ENCODE results near the gene LCA5L. TPM values are rescaled to one million over a fixed set of nuclear protein-coding genes. Genes with fewer than 3 reads are reported as not detected.

LCA5L gene
- total RNA-seq, 1 donor from 2014 or later = not detected

- Mint-ChIP-seq H3K27me3 (ENCODE audit: insufficient read depth) (peaks cover 4% of the 10 kb centered on the region), H3K9me3 (peaks cover 3% of the 10 kb centered on the region), H3K36me3 (ENCODE audit: low read depth) (no peaks in the 10 kb centered on the region), H3K4me3 (no peak overlapping the region), H3K4me1 (ENCODE audit: low read depth) (no peaks in the 10 kb centered on the region), H3K27ac (no peak overlapping the region)
- intact Hi-C loops (cut with micrococcal nuclease) = no loop called here
- DNase-seq (ENCODE audit: low spot score) = no peak
These were observed 22.2 kb upstream of the LCA5L start for GRCh38 chr21:39467746-39468145.

GRCh38 chr21:39466584-39466983 lies 21.0 kb upstream of the LCA5L start:
- no peak overlapping the region for H3K27ac Mint-ChIP-seq
- no peak overlapping the region for H3K4me3 Mint-ChIP-seq
- H3K9me3 Mint-ChIP-seq = peaks cover 3% of the 10 kb centered on the region
- H3K36me3 Mint-ChIP-seq (ENCODE audit: low read depth) = no peaks in the 10 kb centered on the region
- intact Hi-C loops (cut with micrococcal nuclease) = no loop called here
- no peak for DNase-seq (ENCODE audit: low spot score)
- peaks cover 4% of the 10 kb centered on the region for H3K27me3 Mint-ChIP-seq (ENCODE audit: insufficient read depth)
- no peaks in the 10 kb centered on the region for H3K4me1 Mint-ChIP-seq (ENCODE audit: low read depth)

GRCh38 chr21:39463308-39463707 lies 17.7 kb upstream of the LCA5L start:
- H3K4me3 Mint-ChIP-seq = no peak overlapping the region

GRCh38 chr21:39461419-39461818 lies 15.8 kb upstream of the LCA5L start:
- no peak overlapping the region for H3K4me3 Mint-ChIP-seq
- H3K4me1 Mint-ChIP-seq (ENCODE audit: low read depth) = no peaks in the 10 kb centered on the region
- H3K36me3 Mint-ChIP-seq (ENCODE audit: low read depth) = no peaks in the 10 kb centered on the region
- peaks cover 3% of the 10 kb centered on the region for H3K27me3 Mint-ChIP-seq (ENCODE audit: insufficient read depth)
- intact Hi-C loops (cut with micrococcal nuclease) = no loop called here
- DNase-seq (ENCODE audit: low spot score) = no peak
- H3K27ac Mint-ChIP-seq = no peak overlapping the region
- peaks cover 2% of the 10 kb centered on the region for H3K9me3 Mint-ChIP-seq

More at GRCh38 chr21:39463308-39463707, 17.7 kb upstream of the LCA5L start:
- no peaks in the 10 kb centered on the region for H3K27me3 Mint-ChIP-seq (ENCODE audit: insufficient read depth)
- DNase-seq (ENCODE audit: low spot score) = no peak
- H3K27ac Mint-ChIP-seq = no peak overlapping the region
- no peaks in the 10 kb centered on the region for H3K4me1 Mint-ChIP-seq (ENCODE audit: low read depth)
- intact Hi-C loops (cut with micrococcal nuclease) = no loop called here
- peaks cover 3% of the 10 kb centered on the region for H3K9me3 Mint-ChIP-seq
- H3K36me3 Mint-ChIP-seq (ENCODE audit: low read depth) = no peaks in the 10 kb centered on the region

GRCh38 chr21:39456665-39457064 lies 11.1 kb upstream of the LCA5L start:
- no peaks in the 10 kb centered on the region for H3K9me3 Mint-ChIP-seq
- H3K4me3 Mint-ChIP-seq = no peak overlapping the region
- H3K27ac Mint-ChIP-seq = no peak overlapping the region
- DNase-seq (ENCODE audit: low spot score) = no peak
- H3K27me3 Mint-ChIP-seq (ENCODE audit: insufficient read depth) = peaks cover 5% of the 10 kb centered on the region
- intact Hi-C loops (cut with micrococcal nuclease) = no loop called here
- no peaks in the 10 kb centered on the region for H3K4me1 Mint-ChIP-seq (ENCODE audit: low read depth)
- H3K36me3 Mint-ChIP-seq (ENCODE audit: low read depth) = no peaks in the 10 kb centered on the region

- Mint-ChIP-seq H3K4me3 (no peak overlapping the region), H3K4me1 (ENCODE audit: low read depth) (no peaks in the 10 kb centered on the region), H3K27ac (no peak overlapping the region), H3K9me3 (no peaks in the 10 kb centered on the region), H3K36me3 (ENCODE audit: low read depth) (no peaks in the 10 kb centered on the region), H3K27me3 (ENCODE audit: insufficient read depth) (peaks cover 8% of the 10 kb centered on the region)
- DNase-seq (ENCODE audit: low spot score) = no peak
- intact Hi-C loops (cut with micrococcal nuclease) = no loop called here
These were observed 9.5 kb upstream of the LCA5L start for GRCh38 chr21:39454949-39455668.

GRCh38 chr21:39453571-39454179 lies 8.1 kb upstream of the LCA5L start:
- DNase-seq (ENCODE audit: low spot score) = no peak
- Mint-ChIP-seq H3K27me3 (ENCODE audit: insufficient read depth) (peaks cover 11% of the 10 kb centered on the region), H3K36me3 (ENCODE audit: low read depth) (no peaks in the 10 kb centered on the region), H3K4me3 (no peak overlapping the region), H3K4me1 (ENCODE audit: low read depth) (no peaks in the 10 kb centered on the region), H3K9me3 (no peaks in the 10 kb centered on the region), H3K27ac (no peak overlapping the region)
- intact Hi-C loops (cut with micrococcal nuclease) = no loop called here

- intact Hi-C loops (cut with micrococcal nuclease) = no loop called here
- Mint-ChIP-seq H3K27me3 (ENCODE audit: insufficient read depth) (peaks cover 12% of the 10 kb centered on the region), H3K4me1 (ENCODE audit: low read depth) (no peaks in the 10 kb centered on the region), H3K4me3 (no peak overlapping the region), H3K27ac (no peak overlapping the region), H3K9me3 (no peaks in the 10 kb centered on the region), H3K36me3 (ENCODE audit: low read depth) (no peaks in the 10 kb centered on the region)
- DNase-seq (ENCODE audit: low spot score) = no peak
These were observed 7.4 kb upstream of the LCA5L start for GRCh38 chr21:39452970-39453342.

GRCh38 chr21:39452207-39452969 lies 6.8 kb upstream of the LCA5L start:
- intact Hi-C loops (cut with micrococcal nuclease) = no loop called here
- H3K36me3 Mint-ChIP-seq (ENCODE audit: low read depth) = no peaks in the 10 kb centered on the region
- H3K4me3 Mint-ChIP-seq = no peak overlapping the region
- H3K9me3 Mint-ChIP-seq = no peaks in the 10 kb centered on the region
- DNase-seq (ENCODE audit: low spot score) = no peak
- H3K4me1 Mint-ChIP-seq (ENCODE audit: low read depth) = no peaks in the 10 kb centered on the region
- H3K27ac Mint-ChIP-seq = no peak overlapping the region
- peaks cover 8% of the 10 kb centered on the region for H3K27me3 Mint-ChIP-seq (ENCODE audit: insufficient read depth)

- Mint-ChIP-seq H3K9me3 (no peaks in the 10 kb centered on the region), H3K27ac (no peak within 1 kb of the TSS), H3K36me3 (ENCODE audit: low read depth) (no peaks in the 10 kb centered on the region), H3K4me1 (ENCODE audit: low read depth) (no peaks in the 10 kb centered on the region), H3K4me3 (no peak within 1 kb of the TSS), H3K27me3 (ENCODE audit: insufficient read depth) (peaks cover 8% of the 10 kb centered on the region)
- DNase-seq (ENCODE audit: low spot score) = no peak
- intact Hi-C loops (cut with micrococcal nuclease) = no loop called here
These were observed 6.0 kb upstream of the LCA5L start, which contains the start of gene SH3BGR for GRCh38 chr21:39451332-39452206. SH3BGR (plus strand) TSS chr21:39451970; CDS start chr21:39452097, 127 bp downstream.

GRCh38 chr21:39447264-39447663 lies 1.7 kb upstream of the LCA5L start:
- no peak overlapping the region for H3K4me3 Mint-ChIP-seq

GRCh38 chr21:39444421-39445180 lies 977 bp downstream of the LCA5L start:
- Mint-ChIP-seq H3K27me3 (ENCODE audit: insufficient read depth) (peaks cover 32% of the 10 kb centered on the region), H3K36me3 (ENCODE audit: low read depth) (no peaks in the 10 kb centered on the region), H3K4me3 (peak overlapping the region; percentile 93), H3K27ac (peak overlapping the region; percentile 82), H3K9me3 (no peaks in the 10 kb centered on the region), H3K4me1 (ENCODE audit: low read depth) (peaks cover 14% of the 10 kb centered on the region)
- DNase-seq (ENCODE audit: low spot score) = no peak
- intact Hi-C loops (cut with micrococcal nuclease) = loop anchor here (1.0 to 2.0 kb wide), 6 partner anchors 56 to 459 kb away; partner anchors contain the start of genes BRWD1, HMGN1 and PSMG1

More at GRCh38 chr21:39447264-39447663, 1.7 kb upstream of the LCA5L start:
- DNase-seq (ENCODE audit: low spot score) = no peak
- H3K27ac Mint-ChIP-seq = peak overlapping the region; percentile 41
- no peaks in the 10 kb centered on the region for H3K36me3 Mint-ChIP-seq (ENCODE audit: low read depth)
- peaks cover 28% of the 10 kb centered on the region for H3K27me3 Mint-ChIP-seq (ENCODE audit: insufficient read depth)
- no peaks in the 10 kb centered on the region for H3K9me3 Mint-ChIP-seq
- peaks cover 14% of the 10 kb centered on the region for H3K4me1 Mint-ChIP-seq (ENCODE audit: low read depth)
- intact Hi-C loops (cut with micrococcal nuclease) = no loop called here
